ENCODE results near the gene DRC7. TPM values are rescaled to one million over a fixed set of nuclear protein-coding genes. Genes with fewer than 3 reads are reported as not detected.

Gene DRC7
- polyA plus RNA-seq, 1 donor (not counting 4 experiments of a cell fraction or from before 2014, with no cell fraction given), result not detected

DNA sequence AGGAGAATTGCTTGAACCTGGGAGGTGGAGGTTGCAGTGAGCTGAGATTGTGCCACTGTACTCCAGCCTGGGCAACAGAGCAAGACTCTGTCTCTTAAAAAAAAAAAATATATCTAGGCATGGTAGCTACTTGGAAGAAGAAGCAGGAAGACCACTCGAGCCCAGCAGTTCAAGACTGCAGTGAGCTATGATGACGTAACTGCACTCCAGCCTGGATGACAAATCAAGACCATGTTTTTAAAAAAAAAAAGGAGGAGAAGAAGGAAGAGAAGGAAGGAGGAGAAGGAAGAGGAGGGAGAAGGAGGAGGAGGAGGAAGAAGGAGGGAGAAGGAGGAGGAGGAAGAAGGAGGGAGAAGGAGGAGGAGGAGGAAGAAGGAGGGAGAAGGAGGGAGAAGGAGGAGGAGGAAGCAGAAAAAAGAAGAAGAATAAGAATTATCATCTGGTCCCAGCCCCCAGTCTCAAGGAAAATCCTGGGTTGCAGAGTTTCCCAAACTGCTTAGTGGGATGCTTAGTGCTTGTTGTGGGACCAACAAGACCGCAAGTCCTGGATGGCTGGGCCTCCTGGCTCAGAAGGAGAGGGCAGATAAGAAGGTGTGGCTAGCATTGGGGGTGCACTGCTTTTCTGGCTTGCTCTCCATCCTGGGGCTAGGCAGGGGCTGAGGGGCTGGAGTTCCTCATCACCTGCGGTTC is 3.7 kb upstream of the DRC7 start:
- H3K27me3 ChIP-seq (ENCODE audit: control insufficient read depth, extremely low read depth, insufficient read depth, low read length), result no peaks in the 10 kb centered on the region
- no peak overlapping the region for H2AFZ ChIP-seq (ENCODE audit: control insufficient read depth, low read length)
- dilution Hi-C loops (cut with MboI; ENCODE audit: extremely low pct_ligation_motif_present, low sequenced_read_pairs), result no loop called here
- H3K9ac ChIP-seq (ENCODE audit: control insufficient read depth, extremely low read depth, insufficient read depth, low read length), result no peak overlapping the region
- H3K4me1 ChIP-seq (ENCODE audit: control insufficient read depth, extremely low read depth, insufficient read depth, low read length), result no peaks in the 10 kb centered on the region
- no peaks in the 10 kb centered on the region for H3K79me2 ChIP-seq (ENCODE audit: control insufficient read depth, insufficient read depth, low read length)
- no peaks in the 10 kb centered on the region for H4K20me1 ChIP-seq (ENCODE audit: control insufficient read depth, extremely low read depth, insufficient read depth, low read length)
- no peak overlapping the region for H3K4me3 ChIP-seq (ENCODE audit: control insufficient read depth in 2 of 3, extremely low read depth in 1 of 3, insufficient read depth in 2 of 3, low read depth in 1 of 3, low read length in 3 of 3)
- H3K9me3 ChIP-seq (ENCODE audit: control insufficient read depth, low read depth, low read length), result no peaks in the 10 kb centered on the region
- H3K9me1 ChIP-seq (ENCODE audit: control insufficient read depth, extremely low read depth, insufficient read depth, low read length), result no peaks in the 10 kb centered on the region
- DNase-seq (ENCODE audit: low read depth, low spot score) (no peak), FAIRE-seq (no peak)
- no peak overlapping the region for H3K27ac ChIP-seq (ENCODE audit: control insufficient read depth, insufficient read depth, low read length)
- TF ChIP-seq, protein P1, sequence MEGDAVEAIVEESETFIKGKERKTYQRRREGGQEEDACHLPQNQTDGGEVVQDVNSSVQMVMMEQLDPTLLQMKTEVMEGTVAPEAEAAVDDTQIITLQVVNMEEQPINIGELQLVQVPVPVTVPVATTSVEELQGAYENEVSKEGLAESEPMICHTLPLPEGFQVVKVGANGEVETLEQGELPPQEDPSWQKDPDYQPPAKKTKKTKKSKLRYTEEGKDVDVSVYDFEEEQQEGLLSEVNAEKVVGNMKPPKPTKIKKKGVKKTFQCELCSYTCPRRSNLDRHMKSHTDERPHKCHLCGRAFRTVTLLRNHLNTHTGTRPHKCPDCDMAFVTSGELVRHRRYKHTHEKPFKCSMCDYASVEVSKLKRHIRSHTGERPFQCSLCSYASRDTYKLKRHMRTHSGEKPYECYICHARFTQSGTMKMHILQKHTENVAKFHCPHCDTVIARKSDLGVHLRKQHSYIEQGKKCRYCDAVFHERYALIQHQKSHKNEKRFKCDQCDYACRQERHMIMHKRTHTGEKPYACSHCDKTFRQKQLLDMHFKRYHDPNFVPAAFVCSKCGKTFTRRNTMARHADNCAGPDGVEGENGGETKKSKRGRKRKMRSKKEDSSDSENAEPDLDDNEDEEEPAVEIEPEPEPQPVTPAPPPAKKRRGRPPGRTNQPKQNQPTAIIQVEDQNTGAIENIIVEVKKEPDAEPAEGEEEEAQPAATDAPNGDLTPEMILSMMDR (optimal IDR thresholded peaks at IDR 0.05 in 1 of 3, IDR thresholded peaks at IDR 0.05 in 1 of 3, conservative IDR thresholded peaks at IDR 0.05 in 1 of 3; ENCODE audit: extremely low read depth in 1 of 3, insufficient read depth in 2 of 3, low read length in 3 of 3), result no peak
- TF ChIP-seq EZH2 (IDR thresholded peaks at IDR 0.05; ENCODE audit: low read length), result no peak
- H3K36me3 ChIP-seq (ENCODE audit: control insufficient read depth in 2 of 2, extremely low read depth in 1 of 2, insufficient read depth in 2 of 2, low read length in 2 of 2), result no peaks in the 10 kb centered on the region
- no peak overlapping the region for H3K4me2 ChIP-seq (ENCODE audit: control insufficient read depth, extremely low read depth, insufficient read depth, low read depth, low read length)

DNA sequence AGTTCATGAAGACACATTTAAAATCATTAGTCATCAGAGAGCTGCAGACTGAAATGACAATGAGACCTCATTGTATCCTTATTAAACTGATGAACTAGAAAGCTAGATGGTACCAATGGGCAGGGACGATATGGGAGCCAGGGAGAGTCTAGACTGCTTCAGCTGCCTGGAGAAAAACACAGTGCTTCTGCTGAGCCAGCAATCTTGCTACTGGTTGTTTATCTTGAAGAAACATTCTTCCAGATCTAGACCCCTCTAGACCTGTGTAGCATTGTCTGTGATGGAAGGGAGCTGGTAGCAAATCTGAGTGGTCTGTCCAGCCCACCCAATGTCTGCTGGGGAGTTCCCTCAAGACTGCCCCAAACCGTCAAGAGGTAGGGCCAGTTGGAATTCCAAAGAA is 2.0 kb upstream of the DRC7 start:
- no peaks in the 10 kb centered on the region for H3K79me2 ChIP-seq (ENCODE audit: control insufficient read depth, insufficient read depth, low read length)
- H3K4me2 ChIP-seq (ENCODE audit: control insufficient read depth, extremely low read depth, insufficient read depth, low read depth, low read length), result no peak overlapping the region
- no peaks in the 10 kb centered on the region for H4K20me1 ChIP-seq (ENCODE audit: control insufficient read depth, extremely low read depth, insufficient read depth, low read length)
- no peak overlapping the region for H3K27ac ChIP-seq (ENCODE audit: control insufficient read depth, insufficient read depth, low read length)
- no peak overlapping the region for H3K9ac ChIP-seq (ENCODE audit: control insufficient read depth, extremely low read depth, insufficient read depth, low read length)
- dilution Hi-C loops (cut with MboI; ENCODE audit: extremely low pct_ligation_motif_present, low sequenced_read_pairs), result no loop called here
- no peaks in the 10 kb centered on the region for H3K36me3 ChIP-seq (ENCODE audit: control insufficient read depth in 2 of 2, extremely low read depth in 1 of 2, insufficient read depth in 2 of 2, low read length in 2 of 2)
- TF ChIP-seq, protein P1 (optimal IDR thresholded peaks at IDR 0.05 in 1 of 3, IDR thresholded peaks at IDR 0.05 in 1 of 3, conservative IDR thresholded peaks at IDR 0.05 in 1 of 3; ENCODE audit: extremely low read depth in 1 of 3, insufficient read depth in 2 of 3, low read length in 3 of 3), result no peak
- no peak for TF ChIP-seq EZH2 (IDR thresholded peaks at IDR 0.05; ENCODE audit: low read length)
- no peaks in the 10 kb centered on the region for H3K9me1 ChIP-seq (ENCODE audit: control insufficient read depth, extremely low read depth, insufficient read depth, low read length)
- no peaks in the 10 kb centered on the region for H3K9me3 ChIP-seq (ENCODE audit: control insufficient read depth, low read depth, low read length)
- no peak for DNase-seq (ENCODE audit: low read depth, low spot score)
- no peak overlapping the region for H3K4me3 ChIP-seq (ENCODE audit: control insufficient read depth in 2 of 3, extremely low read depth in 1 of 3, insufficient read depth in 2 of 3, low read depth in 1 of 3, low read length in 3 of 3)
- H2AFZ ChIP-seq (ENCODE audit: control insufficient read depth, low read length), result no peak overlapping the region
- H3K27me3 ChIP-seq (ENCODE audit: control insufficient read depth, extremely low read depth, insufficient read depth, low read length), result no peaks in the 10 kb centered on the region
- no peak for FAIRE-seq
- H3K4me1 ChIP-seq (ENCODE audit: control insufficient read depth, extremely low read depth, insufficient read depth, low read length), result no peaks in the 10 kb centered on the region

Measured in keratinocyte (primary cell).